A549 (cell line): ENCODE data around the gene MORC3. TPM values are rescaled to one million over a fixed set of nuclear protein-coding genes. Genes with fewer than 3 reads are reported as not detected.

ENCODE experiments used
- ATAC-seq, 2 experiments: fragments of 200-7000 bp in 1 of 2; fragments of >200 bp in 1 of 2; cut with Nextera tagmentation in 1 of 2; cut with Tn5 transposase in 1 of 2; 3 replicates each; pipeline versions ENCODE4 v1.8.0 to v1.9.1; 2018 to 2020; ENCODE audit warnings: mild to moderate bottlenecking in 1 of 2, moderate library complexity in 1 of 2
- CTCF ChIA-PET: fragments of 300-600 bp; sonication (Branson Sonifier 250); formaldehyde crosslinking; extraction: SDS; loops from one replicate; lab custom pipeline; 2021; ENCODE audit warnings: antibody characterized with exemption, inconsistent platforms; lab: Yijun Ruan, JAX
- POLR2A ChIA-PET: fragments of 350-600 bp; formaldehyde crosslinking; extraction: SDS; loops from one replicate; lab custom pipeline; 2021; ENCODE audit warnings: antibody characterized with exemption, inconsistent platforms; lab: Yijun Ruan, JAX
- DNase-seq, 2 experiments: peaks; one replicate each; pipeline versions ENCODE4 v3.0.0 to v3.0.0-alpha.2; 2011 to 2016; ENCODE audit warnings: low read depth in 1 of 2, low spot score in 1 of 2
- FAIRE-seq: peaks from 2 replicates; lab custom pipeline; 2011; peaks lifted over from hg19 to GRCh38; lab: Jason Lieb, UNC
- H3K27ac ChIP-seq, 2 experiments: fragments of >200 bp; sonication (Bioruptor Twin); formaldehyde crosslinking; 3 replicates each; pipeline ENCODE4 v1.5.1; 2016 to 2017
- H3K4me1 ChIP-seq: fragments of >200 bp; sonication (Bioruptor Twin); formaldehyde crosslinking; 3 replicates; pipeline ENCODE4 v1.6.1; 2016
- H3K4me2 ChIP-seq: fragments of >200 bp; sonication (Bioruptor Twin); formaldehyde crosslinking; 3 replicates; pipeline ENCODE4 v1.6.1; 2016
- H3K4me3 ChIP-seq: fragments of >200 bp; sonication (Bioruptor Twin); formaldehyde crosslinking; 3 replicates; pipeline ENCODE4 v1.5.1; 2016
- H3K9me3 ChIP-seq: fragments of >200 bp; sonication (Bioruptor Twin); formaldehyde crosslinking; 3 replicates; pipeline ENCODE4 v1.6.1; 2016
- ATOH8 ChIP-seq: fragments of 250-450 bp; sonication (Bioruptor Pico); IDR thresholded peaks from 2 replicates; pipeline ENCODE4 v1.5.0; 2020; ENCODE audit warnings: low read depth, mild to moderate bottlenecking, moderate library complexity
- BCL3 ChIP-seq: fragments of >200 bp; sonication (Bioruptor Twin); formaldehyde crosslinking; IDR thresholded peaks from 3 replicates; pipeline ENCODE4 v1.6.1; 2016
- ESRRA ChIP-seq: fragments of 150-350 bp; IDR thresholded peaks from 2 replicates; pipeline ENCODE4 v1.6.1; 2014; ENCODE audit warnings: mild to moderate bottlenecking, low read length, borderline replicate concordance
- FOXS1 ChIP-seq: fragments of 250-450 bp; sonication (Bioruptor Pico); IDR thresholded peaks from 2 replicates; pipeline ENCODE4 v1.5.0; 2020; ENCODE audit warnings: mild to moderate bottlenecking, moderate library complexity
- HES2 ChIP-seq: fragments of >200 bp; sonication (Bioruptor Twin); formaldehyde crosslinking; IDR thresholded peaks from 2 replicates; pipeline ENCODE4 v1.6.1; 2016
- HEYL ChIP-seq: fragments of 250-450 bp; sonication (Bioruptor Pico); IDR thresholded peaks from 2 replicates; pipeline ENCODE4 v1.8.0; 2021; ENCODE audit warnings: mild to moderate bottlenecking, moderate library complexity
- HOXB13 ChIP-seq: fragments of 250-450 bp; sonication (Bioruptor Pico); IDR thresholded peaks from 2 replicates; pipeline ENCODE4 v1.5.0; 2020; ENCODE audit warnings: low read depth, mild to moderate bottlenecking, moderate library complexity
- JUN ChIP-seq, 2 experiments: fragments of >200 bp; sonication (Bioruptor Twin); formaldehyde crosslinking; IDR thresholded peaks; 2 replicates in 1 of 2; 3 replicates in 1 of 2; pipeline ENCODE4 v1.6.1; 2016 to 2017
- MYC ChIP-seq: IDR thresholded peaks from 2 replicates; pipeline ENCODE4 v1.6.1; 2012; ENCODE audit warnings: mild to moderate bottlenecking, inconsistent platforms, low read length, improper control_type of control experiment, borderline replicate concordance
- NR3C1 ChIP-seq: fragments of >200 bp; sonication (Bioruptor Twin); formaldehyde crosslinking; IDR thresholded peaks from 3 replicates; pipeline ENCODE4 v1.6.1; 2017
- PHF8 ChIP-seq: fragments of 200-600 bp; sonication (generic); IDR thresholded peaks from 2 replicates; pipeline ENCODE4 v1.6.1; 2016; ENCODE audit warnings: low read depth, mild to moderate bottlenecking, antibody characterized with exemption, moderate library complexity, borderline replicate concordance
- POLR2A ChIP-seq: IDR thresholded peaks from 2 replicates; pipeline ENCODE4 v1.6.1; 2012; ENCODE audit warnings: mild to moderate bottlenecking, low read length
- RARB ChIP-seq: fragments of 250-450 bp; sonication (Bioruptor Pico); IDR thresholded peaks from 2 replicates; pipeline ENCODE4 v1.8.0; 2021; ENCODE audit warnings: mild to moderate bottlenecking, moderate library complexity
- REST ChIP-seq: fragments of 200-600 bp; sonication (generic); IDR thresholded peaks from 2 replicates; pipeline ENCODE4 v1.6.1; 2016; ENCODE audit warnings: antibody characterized with exemption, mild to moderate bottlenecking, moderate library complexity
- RNF2 ChIP-seq: fragments of 200-600 bp; sonication (generic); IDR thresholded peaks from 2 replicates; pipeline ENCODE4 v1.6.1; 2016; ENCODE audit warnings: low read depth, mild to moderate bottlenecking, antibody characterized with exemption, moderate library complexity, borderline replicate concordance
- SREBF2 ChIP-seq: fragments of 450-650 bp; IDR thresholded peaks from 2 replicates; pipeline ENCODE4 v1.6.1; 2014; ENCODE audit warnings: mild to moderate bottlenecking, moderate library complexity
- TP53 ChIP-seq: fragments of 250-450 bp; sonication (Bioruptor Pico); IDR thresholded peaks from 2 replicates; pipeline ENCODE4 v1.5.0; 2021; ENCODE audit warnings: mild to moderate bottlenecking, moderate library complexity
- USF2 ChIP-seq: fragments of 450-650 bp; IDR thresholded peaks from 2 replicates; pipeline ENCODE4 v1.6.1; 2014; ENCODE audit warnings: antibody characterized with exemption
- WGBS: methylation state at CpG from one replicate; pipeline ENCODE4 v1.1.6; 2017; ENCODE audit errors: missing lambda C conversion rate; 5-methylcytosine and 5-hydroxymethylcytosine counted together
- polyA plus RNA-seq, 4 experiments: library from polyadenylated mRNA; depleted of rRNA in 3 of 4; stranded (reverse); fragments of >200 nt; fragmentation: RNase III in 1 of 4; extraction: RNeasy Plus Mini Kit Qiagen cat#74134 plus additional on column Dnase treatment in 1 of 4; gene quantifications; 2 replicates in 3 of 4; 3 replicates in 1 of 4; pipeline ENCODE4 v1.2.3, GENCODE V29; 2011 to 2017

Gene MORC3
- polyA plus RNA-seq, 2 of the 4 experiments (the other 2 are of a cell fraction), result 9.7 to 21.5 TPM

GRCh38 chr21:36320421-36321324 lies 676 bp downstream of the MORC3 start:
- DNase-seq, result peak; percentile 30 to 49

GRCh38 chr21:36321325-36322082 lies 1.5 kb downstream of the MORC3 start:
- no peak for ATAC-seq
- peak overlapping the region in 1 of 2 experiments; percentile 96; a peak in 4 of 6 replicates for H3K27ac ChIP-seq
- 19% methylated on average over 8 of the region's 8 CpGs for WGBS
- H3K9me3 ChIP-seq, result no peaks in the 10 kb centered on the region
- peak overlapping the region; percentile 88 for H3K4me3 ChIP-seq
- ChIA-PET POLR2A (interaction anchor here (1.7 kb wide), 1 partner anchor 182 kb away, joined by 4 read pairs; no protein-coding TSS in a partner anchor), CTCF (interaction anchor here (0.6 to 1.6 kb wide), 3 partner anchors 10 to 181 kb away, joined by 3 to 4 read pairs (median 4); no protein-coding TSS in a partner anchor)
- H3K4me1 ChIP-seq, result peaks cover 32% of the 10 kb centered on the region
- TF ChIP-seq ESRRA (no peak), RARB (CRISPR knock-in tag) (no peak), ATOH8 (CRISPR knock-in tag) (no peak), HOXB13 (CRISPR knock-in tag) (no peak), HES2 (no peak), REST (no peak), NR3C1 (no peak), PHF8 (no peak), MYC (no peak), RNF2 (no peak), BCL3 (no peak), SREBF2 (no peak), TP53 (CRISPR knock-in tag) (no peak), FOXS1 (CRISPR knock-in tag) (no peak), USF2 (no peak), HEYL (CRISPR knock-in tag) (no peak)
- no peak for FAIRE-seq
- peak overlapping the region; percentile 85 for H3K4me2 ChIP-seq
- DNase-seq, result no peak

More at GRCh38 chr21:36320421-36321324, 676 bp downstream of the MORC3 start:
- Histone ChIP-seq H3K27ac (peak overlapping the region; percentile 96 to 99), H3K4me2 (peak overlapping the region; percentile 85), H3K4me1 (peaks cover 29% of the 10 kb centered on the region), H3K9me3 (no peaks in the 10 kb centered on the region), H3K4me3 (peak overlapping the region; percentile 88)
- whole genome bisulfite sequencing, result 4% methylated on average over 17 of the region's 62 CpGs
- ATAC-seq (peak; percentile 72 to 74), FAIRE-seq (no peak)
- ChIA-PET POLR2A (interaction anchor here (0.6 to 2.0 kb wide), 17 partner anchors 12 to 185 kb away, joined by 3 to 21 read pairs (median 4); no protein-coding TSS in a partner anchor), CTCF (interaction anchor here (0.6 to 0.7 kb wide), 2 partner anchors 36 to 505 kb away, joined by 3 read pairs; no protein-coding TSS in a partner anchor)
- TF ChIP-seq JUN (IDR thresholded peaks at IDR 0.05) (peak in 1 of 2 experiments; percentile 43; a peak in 2 of 5 replicates), POLR2A (peak; percentile 37; the same call in 1 of the 2 replicates), FOXS1 (CRISPR knock-in tag) (no peak)
